ENCODE results near the gene IPO4.

DNA sequence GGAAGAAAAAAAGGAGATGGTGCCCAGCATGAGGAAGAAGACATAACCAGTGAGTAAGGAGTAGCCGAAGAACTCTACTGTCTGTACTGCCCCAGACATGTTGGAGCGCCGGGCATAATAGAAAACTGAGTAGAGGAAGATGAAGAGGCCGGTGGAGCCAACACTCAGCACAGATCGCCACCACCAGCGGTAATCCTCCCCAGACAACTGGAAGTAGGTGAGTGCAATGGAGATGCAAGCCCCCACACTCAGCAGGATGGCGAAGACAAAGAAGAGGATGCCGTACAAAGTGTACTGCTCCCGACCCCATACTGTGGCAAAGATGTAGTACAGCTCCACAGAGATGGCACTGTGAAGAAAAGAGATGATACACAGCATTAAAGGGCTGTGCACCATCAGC is 844 bp upstream of the IPO4 start:
- TF ChIP-seq, protein P1, sequence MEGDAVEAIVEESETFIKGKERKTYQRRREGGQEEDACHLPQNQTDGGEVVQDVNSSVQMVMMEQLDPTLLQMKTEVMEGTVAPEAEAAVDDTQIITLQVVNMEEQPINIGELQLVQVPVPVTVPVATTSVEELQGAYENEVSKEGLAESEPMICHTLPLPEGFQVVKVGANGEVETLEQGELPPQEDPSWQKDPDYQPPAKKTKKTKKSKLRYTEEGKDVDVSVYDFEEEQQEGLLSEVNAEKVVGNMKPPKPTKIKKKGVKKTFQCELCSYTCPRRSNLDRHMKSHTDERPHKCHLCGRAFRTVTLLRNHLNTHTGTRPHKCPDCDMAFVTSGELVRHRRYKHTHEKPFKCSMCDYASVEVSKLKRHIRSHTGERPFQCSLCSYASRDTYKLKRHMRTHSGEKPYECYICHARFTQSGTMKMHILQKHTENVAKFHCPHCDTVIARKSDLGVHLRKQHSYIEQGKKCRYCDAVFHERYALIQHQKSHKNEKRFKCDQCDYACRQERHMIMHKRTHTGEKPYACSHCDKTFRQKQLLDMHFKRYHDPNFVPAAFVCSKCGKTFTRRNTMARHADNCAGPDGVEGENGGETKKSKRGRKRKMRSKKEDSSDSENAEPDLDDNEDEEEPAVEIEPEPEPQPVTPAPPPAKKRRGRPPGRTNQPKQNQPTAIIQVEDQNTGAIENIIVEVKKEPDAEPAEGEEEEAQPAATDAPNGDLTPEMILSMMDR (IDR thresholded peaks at IDR 0.05; ENCODE audit: low read length): no peak
- no peak for TF ChIP-seq EZH2phosphoT487 (IDR thresholded peaks at IDR 0.05; ENCODE audit: low read length)
